ENCODE measurements around the gene MROH7. TPM values are rescaled to one million over a fixed set of nuclear protein-coding genes. Genes with fewer than 3 reads are reported as not detected.

MROH7 gene
- total and polyA plus RNA-seq, 2 of the 13 experiments (the other 11 are each of a cell fraction or from before 2014, with no cell fraction given) = 0.09 TPM

DNA sequence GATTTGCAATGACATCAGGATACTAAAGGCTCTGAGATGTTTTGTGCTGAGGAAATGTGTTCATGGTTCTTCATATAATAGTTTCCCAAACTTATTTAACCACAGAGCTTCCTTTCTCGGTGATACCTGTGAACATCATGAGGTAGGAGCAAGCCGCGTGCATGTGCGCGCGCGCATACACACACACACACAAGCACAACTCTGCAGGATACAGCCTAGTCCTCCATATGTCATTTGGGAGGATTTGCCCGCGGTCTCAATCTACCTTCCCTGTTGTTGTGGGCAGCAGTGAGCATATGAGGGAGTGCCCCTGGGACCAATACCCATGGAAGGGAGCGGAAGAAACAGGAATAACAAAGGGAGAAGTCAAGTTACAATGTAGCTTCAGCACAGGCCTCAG is 61.9 kb downstream of the MROH7 start:
- ATAC-seq = no peak
- no peak overlapping the region for H2AFZ ChIP-seq (ENCODE audit: low read length)
- no peaks in the 10 kb centered on the region for H3K36me3 ChIP-seq (replicated peaks in 1 of 2; ENCODE audit: control insufficient read depth in 1 of 2, insufficient read depth in 2 of 2, low read length in 2 of 2)
- in situ Hi-C loops (cut with HindIII; ENCODE audit: extremely low pct_ligation_motif_present, low pct_unique_long_range_greater_than_20kb) (no loop called here), intact Hi-C loops (cut with micrococcal nuclease; ENCODE audit: unreplicated experiment) (no loop called here)
- no peak for TF ChIP-seq ELF4 (CRISPR knock-in tag; IDR thresholded peaks at IDR 0.05; ENCODE audit: borderline replicate concordance)
- TF ChIP-seq, protein P1, sequence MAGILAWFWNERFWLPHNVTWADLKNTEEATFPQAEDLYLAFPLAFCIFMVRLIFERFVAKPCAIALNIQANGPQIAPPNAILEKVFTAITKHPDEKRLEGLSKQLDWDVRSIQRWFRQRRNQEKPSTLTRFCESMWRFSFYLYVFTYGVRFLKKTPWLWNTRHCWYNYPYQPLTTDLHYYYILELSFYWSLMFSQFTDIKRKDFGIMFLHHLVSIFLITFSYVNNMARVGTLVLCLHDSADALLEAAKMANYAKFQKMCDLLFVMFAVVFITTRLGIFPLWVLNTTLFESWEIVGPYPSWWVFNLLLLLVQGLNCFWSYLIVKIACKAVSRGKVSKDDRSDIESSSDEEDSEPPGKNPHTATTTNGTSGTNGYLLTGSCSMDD (CRISPR knock-in tag; IDR thresholded peaks at IDR 0.05) = no peak
- TF ChIP-seq, protein P2, sequence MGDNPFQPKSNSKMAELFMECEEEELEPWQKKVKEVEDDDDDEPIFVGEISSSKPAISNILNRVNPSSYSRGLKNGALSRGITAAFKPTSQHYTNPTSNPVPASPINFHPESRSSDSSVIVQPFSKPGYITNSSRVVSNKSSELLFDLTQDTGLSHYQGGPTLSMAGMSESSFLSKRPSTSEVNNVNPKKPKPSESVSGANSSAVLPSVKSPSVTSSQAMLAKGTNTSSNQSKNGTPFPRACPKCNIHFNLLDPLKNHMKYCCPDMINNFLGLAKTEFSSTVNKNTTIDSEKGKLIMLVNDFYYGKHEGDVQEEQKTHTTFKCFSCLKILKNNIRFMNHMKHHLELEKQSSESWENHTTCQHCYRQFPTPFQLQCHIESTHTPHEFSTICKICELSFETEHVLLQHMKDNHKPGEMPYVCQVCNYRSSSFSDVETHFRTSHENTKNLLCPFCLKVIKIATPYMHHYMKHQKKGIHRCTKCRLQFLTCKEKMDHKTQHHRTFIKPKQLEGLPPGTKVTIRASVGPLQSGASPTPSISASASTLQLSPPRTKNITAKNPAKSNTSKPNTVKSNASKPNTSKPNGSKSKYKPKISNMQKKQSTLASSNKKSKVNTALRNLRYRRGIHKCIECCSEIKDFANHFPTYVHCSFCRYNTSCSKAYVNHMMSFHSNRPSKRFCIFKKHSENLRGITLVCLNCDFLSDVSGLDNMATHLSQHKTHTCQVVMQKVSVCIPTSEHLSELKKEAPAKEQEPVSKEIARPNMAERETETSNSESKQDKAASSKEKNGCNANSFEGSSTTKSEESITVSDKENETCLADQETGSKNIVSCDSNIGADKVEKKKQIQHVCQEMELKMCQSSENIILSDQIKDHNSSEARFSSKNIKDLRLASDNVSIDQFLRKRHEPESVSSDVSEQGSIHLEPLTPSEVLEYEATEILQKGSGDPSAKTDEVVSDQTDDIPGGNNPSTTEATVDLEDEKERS (CRISPR knock-in tag; IDR thresholded peaks at IDR 0.05) = no peak
- TF ChIP-seq, protein P3, sequence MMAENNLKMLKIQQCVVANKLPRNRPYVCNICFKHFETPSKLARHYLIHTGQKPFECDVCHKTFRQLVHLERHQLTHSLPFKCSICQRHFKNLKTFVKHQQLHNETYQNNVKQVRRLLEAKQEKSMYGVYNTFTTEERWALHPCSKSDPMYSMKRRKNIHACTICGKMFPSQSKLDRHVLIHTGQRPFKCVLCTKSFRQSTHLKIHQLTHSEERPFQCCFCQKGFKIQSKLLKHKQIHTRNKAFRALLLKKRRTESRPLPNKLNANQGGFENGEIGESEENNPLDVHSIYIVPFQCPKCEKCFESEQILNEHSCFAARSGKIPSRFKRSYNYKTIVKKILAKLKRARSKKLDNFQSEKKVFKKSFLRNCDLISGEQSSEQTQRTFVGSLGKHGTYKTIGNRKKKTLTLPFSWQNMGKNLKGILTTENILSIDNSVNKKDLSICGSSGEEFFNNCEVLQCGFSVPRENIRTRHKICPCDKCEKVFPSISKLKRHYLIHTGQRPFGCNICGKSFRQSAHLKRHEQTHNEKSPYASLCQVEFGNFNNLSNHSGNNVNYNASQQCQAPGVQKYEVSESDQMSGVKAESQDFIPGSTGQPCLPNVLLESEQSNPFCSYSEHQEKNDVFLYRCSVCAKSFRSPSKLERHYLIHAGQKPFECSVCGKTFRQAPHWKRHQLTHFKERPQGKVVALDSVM (CRISPR knock-in tag; IDR thresholded peaks at IDR 0.05) = no peak
- no peak for TF ChIP-seq TEAD2 (CRISPR knock-in tag; IDR thresholded peaks at IDR 0.05)
- TF ChIP-seq ZNF441 (CRISPR knock-in tag; IDR thresholded peaks at IDR 0.05; ENCODE audit: borderline replicate concordance) = no peak
- no peak for TF ChIP-seq ZNF83 (CRISPR knock-in tag; IDR thresholded peaks at IDR 0.05; ENCODE audit: borderline replicate concordance)
- no peak for TF ChIP-seq CC2D1A (CRISPR knock-in tag; IDR thresholded peaks at IDR 0.05)
- TF ChIP-seq, protein P4, sequence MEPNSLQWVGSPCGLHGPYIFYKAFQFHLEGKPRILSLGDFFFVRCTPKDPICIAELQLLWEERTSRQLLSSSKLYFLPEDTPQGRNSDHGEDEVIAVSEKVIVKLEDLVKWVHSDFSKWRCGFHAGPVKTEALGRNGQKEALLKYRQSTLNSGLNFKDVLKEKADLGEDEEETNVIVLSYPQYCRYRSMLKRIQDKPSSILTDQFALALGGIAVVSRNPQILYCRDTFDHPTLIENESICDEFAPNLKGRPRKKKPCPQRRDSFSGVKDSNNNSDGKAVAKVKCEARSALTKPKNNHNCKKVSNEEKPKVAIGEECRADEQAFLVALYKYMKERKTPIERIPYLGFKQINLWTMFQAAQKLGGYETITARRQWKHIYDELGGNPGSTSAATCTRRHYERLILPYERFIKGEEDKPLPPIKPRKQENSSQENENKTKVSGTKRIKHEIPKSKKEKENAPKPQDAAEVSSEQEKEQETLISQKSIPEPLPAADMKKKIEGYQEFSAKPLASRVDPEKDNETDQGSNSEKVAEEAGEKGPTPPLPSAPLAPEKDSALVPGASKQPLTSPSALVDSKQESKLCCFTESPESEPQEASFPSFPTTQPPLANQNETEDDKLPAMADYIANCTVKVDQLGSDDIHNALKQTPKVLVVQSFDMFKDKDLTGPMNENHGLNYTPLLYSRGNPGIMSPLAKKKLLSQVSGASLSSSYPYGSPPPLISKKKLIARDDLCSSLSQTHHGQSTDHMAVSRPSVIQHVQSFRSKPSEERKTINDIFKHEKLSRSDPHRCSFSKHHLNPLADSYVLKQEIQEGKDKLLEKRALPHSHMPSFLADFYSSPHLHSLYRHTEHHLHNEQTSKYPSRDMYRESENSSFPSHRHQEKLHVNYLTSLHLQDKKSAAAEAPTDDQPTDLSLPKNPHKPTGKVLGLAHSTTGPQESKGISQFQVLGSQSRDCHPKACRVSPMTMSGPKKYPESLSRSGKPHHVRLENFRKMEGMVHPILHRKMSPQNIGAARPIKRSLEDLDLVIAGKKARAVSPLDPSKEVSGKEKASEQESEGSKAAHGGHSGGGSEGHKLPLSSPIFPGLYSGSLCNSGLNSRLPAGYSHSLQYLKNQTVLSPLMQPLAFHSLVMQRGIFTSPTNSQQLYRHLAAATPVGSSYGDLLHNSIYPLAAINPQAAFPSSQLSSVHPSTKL (CRISPR knock-in tag; IDR thresholded peaks at IDR 0.05) = no peak
- TF ChIP-seq MAZ (IDR thresholded peaks at IDR 0.05; ENCODE audit: borderline replicate concordance, low read depth, low read length) = no peak
- no peak for TF ChIP-seq MAZ (CRISPR knock-in tag; IDR thresholded peaks at IDR 0.05; ENCODE audit: low read depth)
- TF ChIP-seq, protein P5, sequence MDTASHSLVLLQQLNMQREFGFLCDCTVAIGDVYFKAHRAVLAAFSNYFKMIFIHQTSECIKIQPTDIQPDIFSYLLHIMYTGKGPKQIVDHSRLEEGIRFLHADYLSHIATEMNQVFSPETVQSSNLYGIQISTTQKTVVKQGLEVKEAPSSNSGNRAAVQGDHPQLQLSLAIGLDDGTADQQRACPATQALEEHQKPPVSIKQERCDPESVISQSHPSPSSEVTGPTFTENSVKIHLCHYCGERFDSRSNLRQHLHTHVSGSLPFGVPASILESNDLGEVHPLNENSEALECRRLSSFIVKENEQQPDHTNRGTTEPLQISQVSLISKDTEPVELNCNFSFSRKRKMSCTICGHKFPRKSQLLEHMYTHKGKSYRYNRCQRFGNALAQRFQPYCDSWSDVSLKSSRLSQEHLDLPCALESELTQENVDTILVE (CRISPR knock-in tag; IDR thresholded peaks at IDR 0.05) = no peak
- TF ChIP-seq POLR2AphosphoS5 (IDR thresholded peaks at IDR 0.05; ENCODE audit: low read depth, low read length) = no peak
- no peak for TF ChIP-seq AHR (CRISPR knock-in tag; IDR thresholded peaks at IDR 0.05)
- no peak overlapping the region for H3K4me3 ChIP-seq (replicated peaks in 1 of 3; ENCODE audit: insufficient read depth in 1 of 3, low read depth in 2 of 3, low read length in 3 of 3)
- no peaks in the 10 kb centered on the region for H4K20me1 ChIP-seq (ENCODE audit: insufficient read depth, low read length)
- H3K9ac ChIP-seq (ENCODE audit: insufficient read depth, low read depth, low read length) = no peak overlapping the region
- DNase-seq (ENCODE audit: low spot score) = no peak
- no peaks in the 10 kb centered on the region for H3K4me1 ChIP-seq (ENCODE audit: insufficient read depth, low read length)
- no peak overlapping the region for H3K27ac ChIP-seq (ENCODE audit: extremely low read length, insufficient read depth, low read length)
- WGBS (ENCODE audit: low lambda C conversion rate) = 66% methylated on average over 10 of the region's 10 CpGs
- H3K4me2 ChIP-seq (ENCODE audit: low read depth, low read length) = no peak overlapping the region
- no TSS peak for BruUV-seq (replicated peaks)
- ChIA-PET POLR2A (no interaction called here), CTCF (ENCODE audit: low intra/inter-chr PET ratio, low total read pairs) (no interaction called here)
- FAIRE-seq = no peak
- peaks cover 0 to 12% of the 10 kb centered on the region in 2 experiments; a peak in 1 of 5 replicates for H3K27me3 ChIP-seq (ENCODE audit: control insufficient read depth in 1 of 2, insufficient read depth in 2 of 2, low read length in 2 of 2)
- H3K79me2 ChIP-seq (ENCODE audit: insufficient read depth, low read length) = no peaks in the 10 kb centered on the region
- H3K9me3 ChIP-seq (ENCODE audit: low read length) = no peaks in the 10 kb centered on the region

Measured in HepG2 (cell line).